Embryonic facial prominence (tissue), 1 donor: ENCODE results near the gene SLFN5.
A peak's percentile ranks its signal among the peaks of the same experiment; 100 is the strongest.
"Not testable (repeated sequence)": the region's sequence is repeated elsewhere in the genome, so short reads cannot be mapped to it uniquely, and the experiment has no call there.

Source experiments
- DNase-seq: peaks from one replicate; pipeline ENCODE4 v3.0.0-alpha.2; 2016; ENCODE audit errors: extremely low spot score

Gene SLFN5

GRCh38 chr17:35242805-35243560, at the start of gene SLFN5:
Gene SLFN5 (plus strand): TSS chr17:35243072. CDS start chr17:35258691, 15,619 bp downstream.
- peak; percentile 72 for DNase-seq

GRCh38 chr17:35194001-35194400, 48.9 kb upstream of the SLFN5 start, which contains the start of gene SLC35G3:
Gene SLC35G3 (minus strand): TSS chr17:35194393. CDS start chr17:35194307, 86 bp downstream.
- DNase-seq: not testable (repeated sequence)

- DNase-seq: not testable (repeated sequence)
Observed at GRCh38 chr17:35195062-35195461, 47.8 kb upstream of the SLFN5 start.

- not testable (repeated sequence) for DNase-seq
Observed at GRCh38 chr17:35202582-35202981, 40.3 kb upstream of the SLFN5 start.

- no peak for DNase-seq
Observed at GRCh38 chr17:35210741-35211140, 32.1 kb upstream of the SLFN5 start.

DNA sequence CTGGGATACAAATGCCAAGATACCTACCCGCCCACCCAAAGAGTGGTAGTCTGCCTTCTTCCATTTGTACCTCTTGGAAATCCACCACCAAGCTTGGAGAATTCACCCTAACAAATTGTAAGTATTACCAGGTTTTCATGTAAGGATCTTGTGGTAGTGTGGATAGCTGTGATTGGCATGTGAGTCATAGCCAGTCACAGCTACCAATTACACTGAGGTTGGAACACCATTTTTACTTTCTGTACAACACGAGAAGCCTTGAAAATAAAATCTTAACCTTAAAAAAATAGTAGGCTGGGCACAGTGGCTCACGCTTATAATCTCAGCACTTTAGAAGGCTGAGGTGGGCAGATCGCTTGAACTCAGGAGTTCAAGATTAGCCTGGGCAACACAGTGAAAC, 30.2 kb upstream of the SLFN5 start:
- no peak for DNase-seq

GRCh38 chr17:35213412-35213940, 29.4 kb upstream of the SLFN5 start:
- DNase-seq: no peak

DNA sequence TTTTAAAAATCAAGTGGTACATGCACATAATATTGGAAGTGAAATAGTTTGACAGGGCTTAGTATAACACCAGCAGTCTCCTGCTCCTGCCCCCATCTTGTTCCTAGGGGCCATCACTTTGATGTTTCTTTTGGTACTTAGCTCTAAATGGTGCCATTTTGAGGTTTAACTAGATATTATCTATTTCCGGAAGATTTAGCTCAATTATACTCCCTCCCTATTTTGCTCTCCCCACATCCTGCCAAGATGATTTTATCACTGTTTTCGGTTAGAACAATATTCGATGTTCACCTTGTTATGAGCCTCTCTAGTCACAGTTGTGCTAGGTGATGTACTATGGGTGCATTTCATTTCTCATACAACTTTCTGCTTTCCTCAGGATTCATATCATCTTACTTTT, 28.7 kb upstream of the SLFN5 start:
- DNase-seq: no peak

DNA sequence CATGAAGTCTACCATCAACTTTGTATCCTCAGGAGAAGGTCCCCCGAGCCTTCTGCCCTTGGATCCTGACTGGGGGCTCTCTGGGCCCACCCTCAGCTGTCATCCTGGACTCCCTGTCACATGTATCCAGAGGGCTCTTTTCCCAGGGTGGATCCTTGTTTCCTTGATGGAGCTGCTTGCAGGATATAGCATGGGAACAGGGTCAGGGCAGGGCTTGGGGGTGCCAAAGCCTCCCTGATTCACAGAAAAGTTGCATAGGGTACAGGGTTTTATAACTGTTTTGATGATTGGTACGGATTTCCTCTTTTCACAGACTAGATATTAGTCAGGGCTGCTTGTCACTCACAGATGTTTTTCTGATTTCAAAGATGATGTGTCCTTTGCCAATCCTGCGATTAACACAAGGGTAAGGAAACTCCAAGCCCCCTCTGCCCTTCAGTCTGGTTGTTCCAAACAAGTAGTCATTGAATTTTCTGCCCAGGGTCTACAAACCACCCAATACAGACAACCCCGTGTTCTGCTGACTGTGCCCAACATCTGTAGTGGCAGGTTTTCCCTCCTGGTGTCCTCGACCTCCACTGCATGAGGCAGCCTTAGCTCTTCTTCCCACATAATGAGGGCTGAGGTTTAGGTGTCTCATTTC, 28.1 kb upstream of the SLFN5 start:
- no peak for DNase-seq

DNA sequence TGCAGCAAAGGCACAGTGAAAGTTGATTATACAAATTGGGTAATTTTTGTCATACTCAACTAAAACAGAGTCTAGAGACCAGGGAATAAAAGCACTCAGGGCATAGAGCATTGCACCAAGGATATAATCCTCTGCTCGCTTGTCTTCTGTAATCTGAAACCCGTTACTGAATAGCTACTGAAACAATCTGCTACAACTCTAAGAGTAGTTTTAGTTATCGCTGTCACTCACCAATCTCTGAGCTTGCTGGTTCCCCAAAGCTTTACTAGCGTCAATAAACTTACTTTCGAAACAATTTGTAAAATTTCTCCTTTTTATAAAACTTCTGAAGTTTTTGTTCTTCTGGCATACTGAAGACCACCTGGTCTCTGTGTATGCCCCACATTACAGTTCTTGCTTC, 25.8 kb upstream of the SLFN5 start:
- DNase-seq: no peak

GRCh38 chr17:35218915-35219314, 24.0 kb upstream of the SLFN5 start:
- DNase-seq: no peak

DNA sequence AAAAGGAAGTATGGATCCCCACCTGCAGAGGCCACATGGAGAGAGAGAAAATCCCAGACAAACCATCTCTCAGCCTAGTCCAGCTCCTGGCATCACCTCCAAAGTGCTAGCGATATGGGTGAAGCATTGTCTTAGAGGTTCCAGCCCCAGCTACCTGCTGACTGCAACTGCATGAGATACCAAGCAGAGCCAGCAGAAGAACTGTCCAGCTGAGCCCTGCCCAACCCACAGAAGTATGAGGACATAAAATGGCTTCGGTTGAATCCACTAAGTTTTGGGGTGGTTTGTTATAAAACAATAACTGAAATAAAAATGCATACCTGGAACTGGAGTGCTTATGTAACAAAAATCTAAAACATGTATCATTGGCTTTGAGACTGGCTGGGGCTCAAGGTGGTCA, 20.4 kb upstream of the SLFN5 start:
- no peak for DNase-seq

DNA sequence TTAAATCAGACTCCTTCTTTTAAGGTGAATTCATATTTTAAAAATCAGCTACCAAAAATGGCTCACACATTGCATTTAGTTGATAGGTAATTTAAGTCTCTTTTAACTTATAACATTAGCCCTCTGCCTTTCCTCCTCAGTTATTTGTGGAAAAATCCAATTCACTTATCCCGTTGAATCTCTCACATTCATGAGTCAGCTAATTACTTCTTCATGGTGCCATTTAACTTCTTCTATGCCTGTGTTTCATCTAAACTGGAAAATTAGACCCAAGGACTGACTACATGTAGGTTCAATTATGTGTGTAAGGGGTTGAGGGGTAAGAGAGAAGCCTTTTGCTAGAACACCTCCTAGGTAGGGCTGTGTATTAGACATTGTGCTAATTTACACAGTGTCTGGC, 18.4 kb upstream of the SLFN5 start:
- DNase-seq: no peak

DNA sequence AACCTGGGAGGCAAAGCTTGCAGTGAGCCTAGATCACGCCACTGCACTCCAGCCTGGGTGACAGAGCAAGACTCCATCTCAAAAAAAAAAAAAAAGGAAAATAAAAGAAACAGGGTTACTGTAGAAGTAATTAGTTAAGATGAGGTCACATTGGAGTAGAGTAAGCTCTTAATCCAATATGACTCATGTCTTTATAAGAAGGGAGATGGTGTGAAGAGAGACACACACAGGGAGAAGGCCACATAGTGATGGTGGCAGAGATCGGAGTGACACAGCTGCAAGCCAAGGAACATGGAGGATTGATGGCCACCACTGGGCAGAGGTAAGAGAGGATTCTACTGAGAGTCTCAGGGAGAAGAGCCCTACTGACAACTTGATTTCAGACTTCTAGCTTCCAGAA, 15.3 kb upstream of the SLFN5 start:
- DNase-seq: no peak

- DNase-seq: no peak
Observed at GRCh38 chr17:35229638-35230037, 13.2 kb upstream of the SLFN5 start.

DNA sequence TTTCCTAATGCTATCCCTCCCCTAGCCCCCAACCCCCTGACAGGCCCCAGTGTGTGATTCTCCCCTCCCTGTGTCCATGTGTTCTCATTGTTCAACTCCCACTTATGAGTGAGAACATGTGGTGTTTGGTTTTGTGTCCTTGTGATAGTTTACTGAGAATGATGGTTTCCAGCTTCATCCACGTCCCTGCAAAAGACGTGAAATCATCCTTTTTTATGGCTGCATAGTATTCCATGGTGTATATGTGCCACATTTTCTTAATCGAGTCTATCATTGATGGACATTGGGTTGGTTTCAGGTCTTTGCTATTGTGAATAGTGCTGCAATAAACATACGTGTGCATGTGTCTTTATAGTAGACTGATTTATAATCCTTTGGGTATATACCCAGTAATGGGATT, 8.6 kb upstream of the SLFN5 start:
- not testable (repeated sequence) for DNase-seq

GRCh38 chr17:35235289-35235688, 7.6 kb upstream of the SLFN5 start:
- no peak for DNase-seq

GRCh38 chr17:35235917-35236316, 7.0 kb upstream of the SLFN5 start:
- no peak for DNase-seq

GRCh38 chr17:35236821-35237220, 6.1 kb upstream of the SLFN5 start:
- DNase-seq: no peak

- DNase-seq: no peak
Observed at GRCh38 chr17:35238821-35239220, 4.1 kb upstream of the SLFN5 start.

GRCh38 chr17:35239823-35240222, 3.0 kb upstream of the SLFN5 start:
- no peak for DNase-seq

DNA sequence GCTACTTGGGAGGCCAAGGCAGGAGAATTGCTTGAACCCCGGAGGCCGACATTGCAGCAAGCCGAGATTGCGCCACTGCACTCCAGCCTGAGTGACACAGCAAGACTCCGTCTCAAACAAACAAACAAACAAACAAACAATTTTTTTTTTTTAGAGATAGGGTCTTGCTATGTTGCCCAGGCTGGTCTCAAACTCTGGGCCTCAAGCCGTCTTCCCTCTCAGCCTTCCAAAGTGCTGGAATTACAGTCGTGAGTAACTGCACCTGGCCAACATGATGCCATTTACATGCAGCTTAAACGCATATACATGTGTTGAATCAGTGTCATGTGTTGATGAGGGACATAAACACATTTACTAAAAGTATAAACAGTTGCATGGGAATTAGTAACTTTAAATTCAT, 2.0 kb upstream of the SLFN5 start:
- no peak for DNase-seq

DNA sequence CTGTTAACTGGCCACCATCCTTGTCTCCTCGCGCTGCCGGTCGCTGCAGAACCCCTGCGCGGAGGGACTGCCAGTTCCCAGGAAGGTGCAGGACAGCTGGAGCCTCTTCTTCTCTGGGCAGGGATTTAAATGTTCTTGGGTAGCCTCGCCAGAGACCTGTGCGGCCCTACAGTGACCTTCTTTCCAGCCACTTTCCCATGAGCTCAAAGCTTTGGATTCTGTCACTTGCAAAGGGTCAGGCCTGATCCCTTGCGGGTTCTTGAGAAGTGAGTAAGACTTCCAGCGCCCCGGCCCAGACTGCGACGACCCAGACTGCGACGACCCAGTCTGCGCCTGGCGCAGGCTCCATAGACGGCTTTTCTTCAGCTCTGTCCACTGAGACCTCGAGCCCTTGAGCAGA, 1.4 kb upstream of the SLFN5 start:
- DNase-seq: no peak
